Left lung (tissue), 10 donors: ENCODE data around the gene SECTM1. TPM values are rescaled to one million over a fixed set of nuclear protein-coding genes. Genes with fewer than 3 reads are reported as not detected.
A peak's percentile ranks its signal among the peaks of the same experiment; 100 is the strongest.

Experiments
- ATAC-seq: fragments of 200-7000 bp; cut with Tn5 transposase; one replicate; pipeline ENCODE4 v1.9.1; 2020; ENCODE audit warnings: moderate library complexity
- DNase-seq, 4 donors: peaks; one replicate each; pipeline ENCODE4 v3.0.0-alpha.2; 2013 to 2020
- H3K27ac ChIP-seq, 2 donors: fragments of 200-600 bp; sonication (generic) in 1 of 2; one replicate each; pipeline versions ENCODE4 v1.5.0 to v1.8.0; 2020 to 2021
- H3K27me3 ChIP-seq, 2 donors: fragments of 200-600 bp; sonication (generic) in 1 of 2; one replicate each; pipeline versions ENCODE4 v1.5.0 to v1.8.0; 2020 to 2021
- H3K36me3 ChIP-seq, 2 donors: fragments of 200-600 bp; sonication (generic) in 1 of 2; one replicate each; pipeline versions ENCODE4 v1.5.0 to v1.8.0; 2020 to 2021
- H3K4me1 ChIP-seq, 2 donors: fragments of 200-600 bp; one replicate each; pipeline ENCODE4 v1.8.0; 2021
- H3K4me3 ChIP-seq, 2 donors: fragments of 200-600 bp; sonication (generic) in 1 of 2; one replicate each; pipeline versions ENCODE4 v1.5.0 to v1.8.0; 2020 to 2021; ENCODE audit warnings: mild to moderate bottlenecking in 1 of 2
- H3K9me3 ChIP-seq, 2 donors: fragments of 200-600 bp; sonication (generic) in 1 of 2; one replicate each; pipeline versions ENCODE4 v1.5.0 to v1.8.0; 2020 to 2021
- intact Hi-C, 2 donors: fragments of 100-400 bp; cut with DNase I; formaldehyde crosslinking; loops; one replicate each; pipeline versions ENCODE4 v1.11.2 to v1.14.2; 2022
- polyA plus RNA-seq, 6 donors: library from polyadenylated mRNA; unstranded; fragments of 120-200 nt; gene quantifications; one replicate each; pipeline ENCODE4 v1.2.1, GENCODE V29; 2013; ENCODE audit not compliant: insufficient read length in 6 of 6
- total RNA-seq, 2 donors: library from RNA; stranded (reverse); fragmentation: NEBNext Ultra II Directional; extraction: Animal tissue kit (Norgen Biotek cat#: 25700); gene quantifications; one replicate each; pipeline ENCODE4 v1.2.1, GENCODE V29; 2021
- TF ChIP-seq, protein P1 (sequence below), 2 donors: fragments of 200-600 bp; sonication (generic) in 1 of 2; IDR thresholded peaks; one replicate each; pipeline versions ENCODE4 v1.5.0 to v1.8.0; 2021; ENCODE audit warnings: antibody characterized with exemption in 2 of 2
- donor health status: DM: no; HTN: yes; CAD: no.
- donor health status: DM: no; HTN: no; CAD: no.

Gene SECTM1
- total and polyA plus RNA-seq, 8 donors, result 1.9 to 36.8 (median 2.7) TPM

DNA sequence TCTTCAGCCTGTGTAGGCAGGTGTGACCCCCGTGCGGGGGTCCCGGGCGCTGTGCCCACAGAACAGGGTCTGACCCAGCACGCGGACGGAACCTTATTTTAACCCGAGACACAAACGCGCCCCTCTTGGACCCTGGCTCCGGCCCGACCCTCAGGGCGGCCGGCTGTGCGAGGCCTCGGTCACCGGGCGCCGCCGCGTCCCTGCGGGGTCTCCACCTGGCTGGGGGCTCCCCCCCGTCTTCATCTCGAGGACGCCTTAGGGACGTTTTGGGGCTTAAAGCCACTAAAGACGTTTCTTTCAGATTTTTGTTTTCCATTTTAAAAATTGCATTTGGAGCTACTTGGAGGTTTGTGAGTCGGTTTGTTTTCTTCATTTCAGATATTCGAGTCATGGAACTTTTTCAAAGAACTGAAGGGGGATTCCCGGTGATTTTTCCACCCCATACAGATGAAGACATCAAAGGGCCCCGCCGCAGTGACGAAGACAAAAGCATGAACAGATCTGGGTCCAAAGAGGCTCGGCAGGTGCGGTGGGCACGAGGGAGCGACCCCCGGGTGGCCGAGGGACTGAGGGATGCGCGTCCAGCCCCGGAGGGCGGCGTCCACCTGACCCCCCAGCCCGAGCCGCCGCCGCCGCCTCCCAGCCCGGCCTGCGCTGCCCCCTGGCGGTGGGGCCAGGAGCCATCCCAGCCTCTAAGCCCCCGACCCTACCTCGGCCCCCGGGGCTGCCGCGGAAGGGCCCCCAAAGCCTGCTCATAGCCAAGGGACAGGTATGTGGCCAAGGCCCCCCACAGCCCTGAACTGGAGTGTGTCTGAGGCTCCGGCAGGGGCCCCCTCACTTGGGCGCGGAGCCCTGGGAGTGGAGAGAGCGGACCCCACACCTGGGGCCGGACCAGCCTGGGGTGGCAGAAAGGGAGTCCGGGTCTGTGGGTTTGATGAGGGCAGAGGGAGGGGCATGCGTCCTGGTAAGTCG, 12.3 kb downstream of the SECTM1 start:
- intact Hi-C loops, result loop anchor here in 1 of 2 donors (5.0 kb wide), 1 partner anchor 84 kb away; no protein-coding TSS in a partner anchor
- Histone ChIP-seq H3K4me1 (peaks cover 0 to 15% of the 10 kb centered on the region in 2 donors), H3K36me3 (peaks cover 0 to 18% of the 10 kb centered on the region in 2 donors), H3K27me3 (peaks cover under 1 to 41% of the 10 kb centered on the region in 2 donors), H3K9me3 (no peaks in the 10 kb centered on the region), H3K4me3 (no peak overlapping the region), H3K27ac (no peak overlapping the region)
- DNase-seq (peak in 1 of 4 donors; percentile 93), ATAC-seq (peak; percentile 76)
- TF ChIP-seq, protein P1, sequence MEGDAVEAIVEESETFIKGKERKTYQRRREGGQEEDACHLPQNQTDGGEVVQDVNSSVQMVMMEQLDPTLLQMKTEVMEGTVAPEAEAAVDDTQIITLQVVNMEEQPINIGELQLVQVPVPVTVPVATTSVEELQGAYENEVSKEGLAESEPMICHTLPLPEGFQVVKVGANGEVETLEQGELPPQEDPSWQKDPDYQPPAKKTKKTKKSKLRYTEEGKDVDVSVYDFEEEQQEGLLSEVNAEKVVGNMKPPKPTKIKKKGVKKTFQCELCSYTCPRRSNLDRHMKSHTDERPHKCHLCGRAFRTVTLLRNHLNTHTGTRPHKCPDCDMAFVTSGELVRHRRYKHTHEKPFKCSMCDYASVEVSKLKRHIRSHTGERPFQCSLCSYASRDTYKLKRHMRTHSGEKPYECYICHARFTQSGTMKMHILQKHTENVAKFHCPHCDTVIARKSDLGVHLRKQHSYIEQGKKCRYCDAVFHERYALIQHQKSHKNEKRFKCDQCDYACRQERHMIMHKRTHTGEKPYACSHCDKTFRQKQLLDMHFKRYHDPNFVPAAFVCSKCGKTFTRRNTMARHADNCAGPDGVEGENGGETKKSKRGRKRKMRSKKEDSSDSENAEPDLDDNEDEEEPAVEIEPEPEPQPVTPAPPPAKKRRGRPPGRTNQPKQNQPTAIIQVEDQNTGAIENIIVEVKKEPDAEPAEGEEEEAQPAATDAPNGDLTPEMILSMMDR (IDR thresholded peaks at IDR 0.05), result peak; percentile 83 to 88

DNA sequence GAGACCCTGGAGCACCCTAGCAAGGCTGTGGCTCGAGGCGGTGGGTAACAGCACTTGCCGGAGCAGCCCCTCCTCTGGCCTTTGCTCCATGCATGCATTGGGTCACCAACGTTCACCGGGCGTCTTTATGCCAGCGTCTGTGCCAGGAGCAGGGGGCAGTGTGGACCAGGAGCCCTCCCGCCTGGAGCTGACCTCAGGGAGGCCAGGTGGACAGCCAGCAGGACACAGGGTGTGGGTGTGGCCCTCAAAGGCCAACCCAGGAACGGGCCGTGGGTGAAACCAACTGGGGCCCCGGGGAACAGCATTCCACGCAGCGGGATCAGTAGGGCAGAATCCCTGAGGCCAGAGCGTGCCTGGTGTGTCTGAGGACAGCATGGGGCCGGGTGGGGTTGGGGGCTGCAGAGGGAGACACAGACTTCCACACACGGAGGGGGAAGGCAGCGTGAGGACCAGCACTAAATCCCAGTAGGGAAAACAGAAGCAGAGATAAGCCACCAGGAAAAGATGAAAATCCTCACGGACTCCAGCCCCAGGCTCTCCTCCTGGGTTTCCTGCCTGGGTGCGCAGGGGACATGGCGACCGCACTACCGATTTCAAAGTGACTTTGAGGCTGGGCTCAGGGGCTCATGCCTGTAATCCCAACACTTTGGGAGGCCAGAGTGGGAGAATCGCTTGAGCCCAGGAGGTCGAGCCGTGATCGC, 13.3 kb downstream of the SECTM1 start:
- TF ChIP-seq, protein P1 (IDR thresholded peaks at IDR 0.05), result no peak
- Histone ChIP-seq H3K27me3 (peaks cover 10 to 50% of the 10 kb centered on the region in 2 donors), H3K9me3 (no peaks in the 10 kb centered on the region), H3K4me1 (peaks cover 0 to 24% of the 10 kb centered on the region in 2 donors), H3K36me3 (peaks cover 0 to 18% of the 10 kb centered on the region in 2 donors), H3K27ac (no peak overlapping the region), H3K4me3 (no peak overlapping the region)
- ATAC-seq, result no peak
- intact Hi-C loops, result loop anchor here in 1 of 2 donors (5.0 kb wide), 1 partner anchor 83 kb away; no protein-coding TSS in a partner anchor
- no peak for DNase-seq

DNA sequence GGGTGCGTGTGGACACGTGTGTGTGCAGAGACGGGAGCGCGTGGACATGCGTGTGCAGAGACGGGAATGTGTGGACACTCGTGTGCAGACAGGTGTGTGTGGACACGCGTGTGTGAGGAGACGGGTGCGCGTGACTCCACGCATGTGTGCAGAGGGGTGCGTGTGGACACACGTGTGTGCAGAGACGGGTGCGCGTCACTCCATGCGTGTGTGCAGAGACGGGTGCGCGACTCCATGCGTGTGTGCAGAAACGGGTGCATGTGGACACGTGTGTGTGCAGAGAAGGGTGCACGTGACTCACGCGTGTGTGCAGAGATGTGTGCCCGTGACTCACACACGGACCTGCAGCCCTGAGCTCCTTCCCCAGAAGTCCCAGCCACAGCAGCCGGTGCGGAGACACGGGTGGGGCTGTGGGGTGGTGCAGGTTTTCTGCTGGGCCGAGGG, 13.9 kb downstream of the SECTM1 start:
- ATAC-seq, result no peak
- intact Hi-C loops, result loop anchor here in 1 of 2 donors (5.0 kb wide), 1 partner anchor 82 kb away; no protein-coding TSS in a partner anchor
- Histone ChIP-seq H3K27me3 (peaks cover 16 to 57% of the 10 kb centered on the region in 2 donors), H3K9me3 (no peaks in the 10 kb centered on the region), H3K27ac (no peak overlapping the region), H3K36me3 (peaks cover 0 to 18% of the 10 kb centered on the region in 2 donors), H3K4me1 (peaks cover 0 to 31% of the 10 kb centered on the region in 2 donors), H3K4me3 (no peak overlapping the region)
- TF ChIP-seq, protein P1 (IDR thresholded peaks at IDR 0.05), result no peak
- no peak for DNase-seq

DNA sequence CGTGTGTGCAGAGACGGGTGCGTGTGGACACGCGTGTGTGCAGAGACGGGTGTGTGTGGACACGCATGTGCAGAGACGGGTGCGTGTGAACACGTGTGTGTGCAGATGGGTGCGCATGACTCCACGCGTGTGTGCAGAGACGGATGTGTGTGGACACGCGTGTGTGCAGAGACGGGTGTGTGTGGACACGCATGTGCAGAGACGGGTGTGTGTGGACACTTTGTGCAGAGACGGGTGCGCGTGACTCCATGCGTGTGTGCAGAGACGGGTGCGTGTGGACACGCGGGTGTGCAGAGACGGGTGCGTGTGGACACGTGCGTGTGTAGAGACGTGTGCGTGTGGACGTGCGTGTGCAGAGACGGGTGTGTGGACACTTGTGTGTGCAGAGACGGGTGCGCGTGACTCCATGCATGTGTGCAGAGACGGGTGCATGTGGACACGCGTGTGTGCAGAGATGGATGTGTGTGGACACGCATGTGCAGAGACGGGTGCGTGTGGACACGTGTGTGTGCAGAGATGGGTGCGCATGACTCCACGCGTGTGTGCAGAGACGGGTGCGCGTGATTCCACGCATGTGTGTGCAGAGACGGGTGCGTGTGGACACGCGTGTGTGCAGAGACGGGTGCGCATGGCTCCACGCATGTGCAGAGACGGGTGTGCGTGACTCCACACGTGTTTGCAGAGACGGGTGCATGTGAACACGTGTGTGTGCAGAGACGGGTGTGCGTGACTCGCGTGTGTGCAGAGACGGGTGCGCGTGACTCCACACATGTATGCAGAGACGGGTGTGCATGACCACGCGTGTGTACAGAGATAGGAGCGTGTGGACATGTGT, 14.6 kb downstream of the SECTM1 start:
- Histone ChIP-seq H3K4me3 (no peak overlapping the region), H3K36me3 (peaks cover 0 to 13% of the 10 kb centered on the region in 2 donors), H3K27ac (no peak overlapping the region), H3K9me3 (no peaks in the 10 kb centered on the region), H3K4me1 (peaks cover 0 to 36% of the 10 kb centered on the region in 2 donors), H3K27me3 (peaks cover 18 to 63% of the 10 kb centered on the region in 2 donors)
- no peak for DNase-seq
- ATAC-seq, result no peak
- intact Hi-C loops, result no loop called here
- TF ChIP-seq, protein P1 (IDR thresholded peaks at IDR 0.05), result no peak
